Smooth muscle cell (in vitro differentiated cells): ENCODE data around the gene TSPAN18. TPM values are rescaled to one million over a fixed set of nuclear protein-coding genes. Genes with fewer than 3 reads are reported as not detected.

Source experiments
- DNase-seq: peaks from one replicate; lab custom pipeline; 2025; ENCODE audit not compliant: unreplicated experiment; lab: John Stamatoyannopoulos, UW
- H2AFZ ChIP-seq: fragments of 200-600 bp; sonication (generic); 2 replicates; pipeline ENCODE4 v1.6.0; 2016; ENCODE audit warnings: antibody characterized with exemption, low read depth, mild to moderate bottlenecking
- H3F3A ChIP-seq: fragments of 200-600 bp; sonication (generic); 2 replicates; pipeline ENCODE4 v1.6.0; 2017; ENCODE audit warnings: antibody characterized with exemption, low read depth
- H3K27ac ChIP-seq: fragments of 200-600 bp; sonication (generic); 2 replicates; pipeline ENCODE4 v1.5.1; 2016; ENCODE audit warnings: low read depth, mild to moderate bottlenecking
- H3K27me3 ChIP-seq: fragments of 200-600 bp; sonication (generic); 2 replicates; pipeline ENCODE4 v1.6.1; 2016; ENCODE audit warnings: low read depth, mild to moderate bottlenecking
- H3K36me3 ChIP-seq: fragments of 200-600 bp; sonication (generic); 2 replicates; pipeline ENCODE4 v1.5.1; 2016; ENCODE audit warnings: low read depth
- H3K4me1 ChIP-seq: fragments of 200-600 bp; sonication (generic); 2 replicates; pipeline ENCODE4 v1.5.1; 2016; ENCODE audit warnings: low read depth
- H3K4me2 ChIP-seq: fragments of 200-600 bp; sonication (generic); 2 replicates; pipeline ENCODE4 v1.6.0; 2016; ENCODE audit warnings: mild to moderate bottlenecking
- H3K4me3 ChIP-seq: fragments of 200-600 bp; sonication (generic); 2 replicates; pipeline ENCODE4 v1.5.1; 2016; ENCODE audit warnings: mild to moderate bottlenecking
- H3K79me2 ChIP-seq: fragments of 200-600 bp; sonication (generic); 2 replicates; pipeline ENCODE4 v1.6.0; 2016; ENCODE audit warnings: low read depth, mild to moderate bottlenecking
- H3K9ac ChIP-seq: fragments of 200-600 bp; sonication (generic); 2 replicates; pipeline ENCODE4 v1.6.0; 2016; ENCODE audit warnings: low read depth
- H3K9me3 ChIP-seq: fragments of 200-600 bp; sonication (generic); replicated peaks from 2 replicates; pipeline ENCODE4 v1.5.1; 2016; ENCODE audit warnings: low read depth
- H4K20me1 ChIP-seq: fragments of 200-600 bp; sonication (generic); 2 replicates; pipeline ENCODE4 v1.6.0; 2016; ENCODE audit warnings: low read depth
- CTCF ChIP-seq: fragments of 200-600 bp; sonication (generic); IDR thresholded peaks from 2 replicates; pipeline ENCODE4 v1.5.1; 2017; ENCODE audit warnings: borderline replicate concordance, mild to moderate bottlenecking, antibody characterized with exemption; ENCODE audit not compliant: insufficient read depth, poor library complexity, severe bottlenecking
- WGBS: methylation state at CpG from one replicate; pipeline ENCODE4 v1.1.7; 2016; ENCODE audit warnings: low lambda C conversion rate; 5-methylcytosine and 5-hydroxymethylcytosine counted together
- polyA plus RNA-seq: library from polyadenylated mRNA; unstranded; fragments of >200 nt; fragmentation: Nextera tagmentation; extraction: Ambion mirVana; gene quantifications from 2 replicates; pipeline ENCODE4 v1.2.1, GENCODE V29; 2016
- total RNA-seq: library from RNA; depleted of rRNA; stranded (reverse); fragments of >200 nt; gene quantifications from 2 replicates; pipeline ENCODE4 v1.2.3, GENCODE V29; 2014

TSPAN18 gene
- total and polyA plus RNA-seq, 2 experiments from 2014 or later, result 3.4 to 15.3 TPM

- Histone ChIP-seq H2AFZ (no peak overlapping the region), H3K9me3 (no peaks in the 10 kb centered on the region), H3F3A (no peaks in the 10 kb centered on the region), H3K4me2 (no peak overlapping the region), H3K4me3 (no peak overlapping the region), H3K79me2 (no peaks in the 10 kb centered on the region), H3K9ac (no peak overlapping the region), H3K36me3 (no peaks in the 10 kb centered on the region), H3K27me3 (peaks cover 5% of the 10 kb centered on the region), H3K27ac (no peak overlapping the region), H3K4me1 (peaks cover 38% of the 10 kb centered on the region), H4K20me1 (no peaks in the 10 kb centered on the region)
- TF ChIP-seq CTCF, result no peak
- DNase-seq, result no peak
- WGBS, result 68% methylated on average over 6 of the region's 6 CpGs
Measured at GRCh38 chr11:44878711-44879110, 151.9 kb downstream of the TSPAN18 start.

DNA sequence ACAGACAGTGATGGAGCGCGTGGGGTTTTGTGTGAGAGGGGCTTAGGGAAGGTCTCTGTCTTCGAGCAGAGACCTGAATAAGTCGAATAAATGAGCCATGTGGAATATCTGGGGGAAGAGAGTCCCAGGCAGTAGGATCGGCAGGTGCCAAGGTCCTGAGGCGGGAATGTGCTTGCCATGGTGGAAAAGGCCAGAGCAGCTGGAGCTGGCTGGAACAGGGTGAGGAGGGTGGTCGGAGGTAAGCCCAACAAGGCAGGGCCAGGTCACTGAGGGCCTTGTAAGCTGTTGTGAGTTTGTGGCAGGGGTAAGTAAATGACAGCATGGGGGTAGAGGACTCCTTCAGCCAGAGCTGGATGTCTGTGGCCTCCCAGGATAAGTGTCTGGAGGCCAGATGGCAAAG is 152.7 kb downstream of the TSPAN18 start:
- H3K4me2 ChIP-seq, result no peak overlapping the region
- H3K27me3 ChIP-seq, result peaks cover 5% of the 10 kb centered on the region
- no peaks in the 10 kb centered on the region for H3K79me2 ChIP-seq
- no peak overlapping the region for H3K9ac ChIP-seq
- no peak overlapping the region for H2AFZ ChIP-seq
- no peak overlapping the region for H3K27ac ChIP-seq
- no peaks in the 10 kb centered on the region for H3K36me3 ChIP-seq
- H4K20me1 ChIP-seq, result no peaks in the 10 kb centered on the region
- WGBS, result 97% methylated on average over 7 of the region's 7 CpGs
- H3K4me1 ChIP-seq, result peaks cover 34% of the 10 kb centered on the region
- TF ChIP-seq CTCF, result no peak
- no peaks in the 10 kb centered on the region for H3F3A ChIP-seq
- no peaks in the 10 kb centered on the region for H3K9me3 ChIP-seq
- no peak overlapping the region for H3K4me3 ChIP-seq
- no peak for DNase-seq

- no peak overlapping the region for H3K4me3 ChIP-seq
- no peak for TF ChIP-seq CTCF
- H3K4me1 ChIP-seq, result peaks cover 28% of the 10 kb centered on the region
- H3K79me2 ChIP-seq, result no peaks in the 10 kb centered on the region
- no peaks in the 10 kb centered on the region for H3K36me3 ChIP-seq
- H3K27ac ChIP-seq, result no peak overlapping the region
- H3K4me2 ChIP-seq, result no peak overlapping the region
- WGBS, result 97% methylated on average over 6 of the region's 6 CpGs
- H3K9ac ChIP-seq, result no peak overlapping the region
- no peaks in the 10 kb centered on the region for H4K20me1 ChIP-seq
- no peak overlapping the region for H2AFZ ChIP-seq
- H3K9me3 ChIP-seq, result no peaks in the 10 kb centered on the region
- H3F3A ChIP-seq, result no peaks in the 10 kb centered on the region
- peaks cover 5% of the 10 kb centered on the region for H3K27me3 ChIP-seq
- no peak for DNase-seq
Measured at GRCh38 chr11:44880511-44880910, 153.7 kb downstream of the TSPAN18 start.

GRCh38 chr11:44880953-44881352 is 154.2 kb downstream of the TSPAN18 start:
- Histone ChIP-seq H3K4me2 (no peak overlapping the region), H3K4me3 (no peak overlapping the region), H3K27me3 (peaks cover 5% of the 10 kb centered on the region), H3K9ac (no peak overlapping the region), H3K4me1 (peaks cover 33% of the 10 kb centered on the region), H3K9me3 (no peaks in the 10 kb centered on the region), H3F3A (no peaks in the 10 kb centered on the region), H3K79me2 (no peaks in the 10 kb centered on the region), H4K20me1 (no peaks in the 10 kb centered on the region), H3K36me3 (no peaks in the 10 kb centered on the region), H2AFZ (no peak overlapping the region), H3K27ac (no peak overlapping the region)
- no peak for DNase-seq
- WGBS, result 98% methylated on average over 4 of the region's 4 CpGs
- TF ChIP-seq CTCF, result no peak
